NCI-H2171 (cell line): Measurements from ENCODE around the gene CLEC4D.
A peak's percentile ranks its signal among the peaks of the same experiment; 100 is the strongest.
"Not testable (repeated sequence)": the region's sequence is repeated elsewhere in the genome, so short reads cannot be mapped to it uniquely, and the experiment has no call there.

Experiments used
- DNase-seq: peaks from one replicate; lab custom pipeline; 2025; lab: John Stamatoyannopoulos, UW

Gene CLEC4D

GRCh38 chr12:8513256-8513655 lies at the start of gene CLEC4D:
TSS of gene CLEC4D (plus strand) at chr12:8513503. CDS start at chr12:8513733, 230 bp downstream.
- DNase-seq: no peak

GRCh38 chr12:8465301-8465996 lies 47.9 kb upstream of the CLEC4D start:
- no peak for DNase-seq

GRCh38 chr12:8466241-8466640 lies 47.1 kb upstream of the CLEC4D start:
- DNase-seq: no peak

GRCh38 chr12:8471090-8471489 lies 42.2 kb upstream of the CLEC4D start:
- DNase-seq: no peak

GRCh38 chr12:8475508-8476203 lies 37.6 kb upstream of the CLEC4D start:
- DNase-seq: no peak

GRCh38 chr12:8482571-8483061 lies 30.7 kb upstream of the CLEC4D start:
- no peak for DNase-seq

- DNase-seq: no peak
Observed at GRCh38 chr12:8483079-8483478, 30.2 kb upstream of the CLEC4D start.

- no peak for DNase-seq
Observed at GRCh38 chr12:8491646-8492530, 21.4 kb upstream of the CLEC4D start.

- DNase-seq: no peak
Observed at GRCh38 chr12:8493084-8493483, 20.2 kb upstream of the CLEC4D start.

- DNase-seq: not testable (repeated sequence)
Observed at GRCh38 chr12:8495671-8496070, 17.6 kb upstream of the CLEC4D start.

GRCh38 chr12:8496074-8496473 lies 17.2 kb upstream of the CLEC4D start:
- DNase-seq: not testable (repeated sequence)

GRCh38 chr12:8499616-8500015 lies 13.7 kb upstream of the CLEC4D start:
- no peak for DNase-seq

- no peak for DNase-seq
Observed at GRCh38 chr12:8501720-8502119, 11.6 kb upstream of the CLEC4D start.

GRCh38 chr12:8504351-8504750 lies 9.0 kb upstream of the CLEC4D start:
- no peak for DNase-seq

GRCh38 chr12:8507596-8507995 lies 5.7 kb upstream of the CLEC4D start:
- DNase-seq: no peak

GRCh38 chr12:8508223-8508622 lies 5.1 kb upstream of the CLEC4D start:
- DNase-seq: no peak

GRCh38 chr12:8508910-8509841 lies 4.1 kb upstream of the CLEC4D start:
- peak; percentile 25 for DNase-seq

GRCh38 chr12:8517971-8518370 lies 4.7 kb downstream of the CLEC4D start:
- no peak for DNase-seq

- DNase-seq: no peak
Observed at GRCh38 chr12:8519171-8519570, 5.9 kb downstream of the CLEC4D start.

- DNase-seq: no peak
Observed at GRCh38 chr12:8527250-8528130, 14.2 kb downstream of the CLEC4D start.
